ENCODE data around the gene DCBLD1. TPM values are rescaled to one million over a fixed set of nuclear protein-coding genes. Genes with fewer than 3 reads are reported as not detected.

Gene DCBLD1
- total RNA-seq, 1 donor from 2014 or later: 30.1 TPM

GRCh38 chr6:117549611-117550010 lies 67.1 kb downstream of the DCBLD1 start:
- Mint-ChIP-seq H3K27me3 (ENCODE audit: low read depth) (no peaks in the 10 kb centered on the region), H3K4me1 (peaks cover 38% of the 10 kb centered on the region), H3K4me3 (no peak overlapping the region), H3K36me3 (peaks cover 16% of the 10 kb centered on the region), H3K27ac (peak overlapping the region; percentile 79), H3K9me3 (no peaks in the 10 kb centered on the region)
- DNase-seq (ENCODE audit: low spot score in 2 of 2, unreplicated experiment in 2 of 2): no peak
- TF ChIP-seq CTCF (IDR thresholded peaks at IDR 0.05; ENCODE audit: unreplicated experiment): no peak

- Mint-ChIP-seq H3K9me3 (no peaks in the 10 kb centered on the region), H3K4me3 (no peak overlapping the region)
Measured at GRCh38 chr6:117550078-117550600, 67.7 kb downstream of the DCBLD1 start.

GRCh38 chr6:117550618-117551242 lies 68.3 kb downstream of the DCBLD1 start:
- no peaks in the 10 kb centered on the region for H3K27me3 Mint-ChIP-seq (ENCODE audit: low read depth)
- peak overlapping the region; percentile 74 for H3K27ac Mint-ChIP-seq
- peaks cover 16% of the 10 kb centered on the region for H3K36me3 Mint-ChIP-seq
- H3K4me3 Mint-ChIP-seq: no peak overlapping the region
- no peak for TF ChIP-seq CTCF (IDR thresholded peaks at IDR 0.05; ENCODE audit: unreplicated experiment)
- H3K4me1 Mint-ChIP-seq: peaks cover 29% of the 10 kb centered on the region
- H3K9me3 Mint-ChIP-seq: no peaks in the 10 kb centered on the region
- DNase-seq (ENCODE audit: low spot score in 2 of 2, unreplicated experiment in 2 of 2): no peak

More at GRCh38 chr6:117550078-117550600, 67.7 kb downstream of the DCBLD1 start:
- peaks cover 16% of the 10 kb centered on the region for H3K36me3 Mint-ChIP-seq
- DNase-seq (ENCODE audit: low spot score in 2 of 2, unreplicated experiment in 2 of 2): no peak
- H3K4me1 Mint-ChIP-seq: peaks cover 35% of the 10 kb centered on the region
- peak overlapping the region; percentile 74 for H3K27ac Mint-ChIP-seq
- TF ChIP-seq CTCF (IDR thresholded peaks at IDR 0.05; ENCODE audit: unreplicated experiment): no peak
- H3K27me3 Mint-ChIP-seq (ENCODE audit: low read depth): no peaks in the 10 kb centered on the region

- H3K9me3 Mint-ChIP-seq: no peaks in the 10 kb centered on the region
- H3K4me1 Mint-ChIP-seq: peaks cover 28% of the 10 kb centered on the region
- TF ChIP-seq CTCF (IDR thresholded peaks at IDR 0.05; ENCODE audit: unreplicated experiment): no peak
- H3K27ac Mint-ChIP-seq: no peak overlapping the region
- H3K36me3 Mint-ChIP-seq: peaks cover 3% of the 10 kb centered on the region
- DNase-seq (ENCODE audit: low spot score in 2 of 2, unreplicated experiment in 2 of 2): no peak
- H3K4me3 Mint-ChIP-seq: no peak overlapping the region
- H3K27me3 Mint-ChIP-seq (ENCODE audit: low read depth): no peaks in the 10 kb centered on the region
Measured at GRCh38 chr6:117552618-117553017, 70.1 kb downstream of the DCBLD1 start.

GRCh38 chr6:117553142-117553541 lies 70.7 kb downstream of the DCBLD1 start:
- no peak overlapping the region for H3K27ac Mint-ChIP-seq
- H3K4me3 Mint-ChIP-seq: no peak overlapping the region
- no peak for TF ChIP-seq CTCF (IDR thresholded peaks at IDR 0.05; ENCODE audit: unreplicated experiment)
- peaks cover 3% of the 10 kb centered on the region for H3K36me3 Mint-ChIP-seq
- peaks cover 33% of the 10 kb centered on the region for H3K4me1 Mint-ChIP-seq
- DNase-seq (ENCODE audit: low spot score in 2 of 2, unreplicated experiment in 2 of 2): no peak
- H3K9me3 Mint-ChIP-seq: no peaks in the 10 kb centered on the region
- H3K27me3 Mint-ChIP-seq (ENCODE audit: low read depth): no peaks in the 10 kb centered on the region

All from mesothelial cell of epicardium (in vitro differentiated cells).